ENCODE measurements around the gene CDH13.

DNA sequence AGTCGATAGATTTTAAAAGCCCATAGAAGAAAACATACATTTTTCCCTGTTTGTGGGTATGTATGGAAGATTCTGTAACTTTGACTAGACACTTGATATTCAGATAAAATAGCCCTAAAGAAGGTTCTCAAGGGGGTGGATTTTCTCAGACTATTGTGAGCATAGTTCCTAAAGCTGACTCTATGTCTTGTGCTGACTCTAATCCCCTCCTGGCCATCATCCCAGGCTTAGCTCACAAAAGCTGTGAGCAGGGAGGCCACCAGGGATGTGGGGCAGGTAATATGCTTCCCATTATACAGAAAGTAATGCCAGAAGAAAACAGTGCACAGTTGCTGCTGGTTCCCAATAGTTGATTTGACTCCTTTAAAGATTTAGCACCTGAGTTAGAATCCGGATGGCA, 32.0 kb downstream of the CDH13 start:
- TF ChIP-seq ZFP3 (CRISPR knock-in tag; IDR thresholded peaks at IDR 0.05) = no peak
- TF ChIP-seq OSR1 (CRISPR knock-in tag; IDR thresholded peaks at IDR 0.05) = no peak
- no peak for TF ChIP-seq RARB (CRISPR knock-in tag; IDR thresholded peaks at IDR 0.05)
- TF ChIP-seq, protein P1, sequence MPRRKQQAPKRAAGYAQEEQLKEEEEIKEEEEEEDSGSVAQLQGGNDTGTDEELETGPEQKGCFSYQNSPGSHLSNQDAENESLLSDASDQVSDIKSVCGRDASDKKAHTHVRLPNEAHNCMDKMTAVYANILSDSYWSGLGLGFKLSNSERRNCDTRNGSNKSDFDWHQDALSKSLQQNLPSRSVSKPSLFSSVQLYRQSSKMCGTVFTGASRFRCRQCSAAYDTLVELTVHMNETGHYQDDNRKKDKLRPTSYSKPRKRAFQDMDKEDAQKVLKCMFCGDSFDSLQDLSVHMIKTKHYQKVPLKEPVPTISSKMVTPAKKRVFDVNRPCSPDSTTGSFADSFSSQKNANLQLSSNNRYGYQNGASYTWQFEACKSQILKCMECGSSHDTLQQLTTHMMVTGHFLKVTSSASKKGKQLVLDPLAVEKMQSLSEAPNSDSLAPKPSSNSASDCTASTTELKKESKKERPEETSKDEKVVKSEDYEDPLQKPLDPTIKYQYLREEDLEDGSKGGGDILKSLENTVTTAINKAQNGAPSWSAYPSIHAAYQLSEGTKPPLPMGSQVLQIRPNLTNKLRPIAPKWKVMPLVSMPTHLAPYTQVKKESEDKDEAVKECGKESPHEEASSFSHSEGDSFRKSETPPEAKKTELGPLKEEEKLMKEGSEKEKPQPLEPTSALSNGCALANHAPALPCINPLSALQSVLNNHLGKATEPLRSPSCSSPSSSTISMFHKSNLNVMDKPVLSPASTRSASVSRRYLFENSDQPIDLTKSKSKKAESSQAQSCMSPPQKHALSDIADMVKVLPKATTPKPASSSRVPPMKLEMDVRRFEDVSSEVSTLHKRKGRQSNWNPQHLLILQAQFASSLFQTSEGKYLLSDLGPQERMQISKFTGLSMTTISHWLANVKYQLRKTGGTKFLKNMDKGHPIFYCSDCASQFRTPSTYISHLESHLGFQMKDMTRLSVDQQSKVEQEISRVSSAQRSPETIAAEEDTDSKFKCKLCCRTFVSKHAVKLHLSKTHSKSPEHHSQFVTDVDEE (CRISPR knock-in tag; IDR thresholded peaks at IDR 0.05) = no peak

Measured in SK-N-SH treated with all-trans-retinoic acid at 6 μM for 48 hours (cell line).